ENCODE measurements around the gene SCP2.

SCP2 gene

DNA sequence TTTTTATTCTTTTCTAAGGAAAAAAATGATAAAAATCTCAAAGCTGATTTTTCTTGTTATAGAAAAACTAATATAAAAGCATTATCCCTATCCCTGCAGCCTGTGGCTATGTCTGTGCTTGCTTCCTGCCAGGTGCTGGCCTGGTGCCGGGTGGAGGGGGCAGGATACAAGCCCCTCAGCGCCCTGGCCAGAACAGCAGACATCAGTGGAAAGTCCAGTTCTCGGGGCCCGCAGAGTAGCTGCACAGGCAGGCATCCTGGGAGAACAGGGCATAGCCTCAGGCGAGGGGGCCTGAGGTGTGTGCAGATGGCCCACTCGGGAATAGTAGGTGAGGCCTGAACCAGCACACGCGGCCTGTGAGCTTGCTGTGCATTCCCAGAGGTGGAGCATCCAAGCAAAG is 158.3 kb downstream of the SCP2 start:
- DNase-seq = no peak

GRCh38 chr1:53086491-53087070 is 159.5 kb downstream of the SCP2 start:
- DNase-seq = no peak

DNA sequence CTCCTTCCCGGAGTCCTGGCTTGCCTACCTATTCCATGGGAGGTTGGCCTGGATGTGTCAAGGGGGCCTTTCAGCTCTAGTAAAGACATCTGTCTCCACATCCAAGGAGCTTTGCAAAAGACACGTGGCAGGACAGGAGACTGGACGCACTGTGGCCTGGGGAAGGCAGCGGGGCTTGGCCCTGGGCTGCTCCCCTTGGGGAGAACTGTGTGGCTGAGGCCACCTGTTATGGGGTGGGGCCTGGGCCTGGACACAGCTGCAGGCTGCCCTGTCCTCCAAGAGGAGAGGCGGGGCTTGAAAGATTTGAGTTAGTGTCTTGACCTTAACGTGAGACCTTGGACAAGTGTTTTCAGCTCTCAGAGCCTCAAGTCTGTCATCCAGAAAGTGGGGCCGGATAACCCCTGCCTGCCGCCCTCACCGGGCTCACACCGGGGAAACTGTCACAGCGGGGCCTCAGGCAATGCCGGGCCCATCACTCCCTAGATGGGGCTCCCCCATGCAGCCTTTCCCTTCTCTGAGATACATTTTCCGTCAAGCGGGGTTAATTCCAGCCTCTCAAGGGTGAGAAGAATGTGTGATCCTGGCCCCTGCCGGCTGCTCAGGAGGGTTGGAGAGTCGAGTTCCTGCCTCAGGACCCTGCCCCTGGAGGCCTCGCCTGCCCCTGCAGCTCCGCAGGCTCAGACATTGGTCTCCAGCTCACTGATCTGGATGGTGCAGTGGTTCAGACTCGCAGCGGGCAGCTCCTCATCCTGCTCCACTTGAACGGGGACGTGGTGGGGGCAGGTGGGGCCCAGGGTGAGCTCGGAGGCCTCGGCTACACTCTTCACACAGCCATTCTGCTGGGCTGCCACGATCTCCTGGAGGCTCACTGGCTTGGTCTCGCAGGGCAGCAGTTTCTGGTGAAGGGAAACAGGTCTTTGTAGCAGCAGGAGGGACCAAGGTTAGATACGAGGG is 160.5 kb downstream of the SCP2 start:
- no peak for DNase-seq

DNA sequence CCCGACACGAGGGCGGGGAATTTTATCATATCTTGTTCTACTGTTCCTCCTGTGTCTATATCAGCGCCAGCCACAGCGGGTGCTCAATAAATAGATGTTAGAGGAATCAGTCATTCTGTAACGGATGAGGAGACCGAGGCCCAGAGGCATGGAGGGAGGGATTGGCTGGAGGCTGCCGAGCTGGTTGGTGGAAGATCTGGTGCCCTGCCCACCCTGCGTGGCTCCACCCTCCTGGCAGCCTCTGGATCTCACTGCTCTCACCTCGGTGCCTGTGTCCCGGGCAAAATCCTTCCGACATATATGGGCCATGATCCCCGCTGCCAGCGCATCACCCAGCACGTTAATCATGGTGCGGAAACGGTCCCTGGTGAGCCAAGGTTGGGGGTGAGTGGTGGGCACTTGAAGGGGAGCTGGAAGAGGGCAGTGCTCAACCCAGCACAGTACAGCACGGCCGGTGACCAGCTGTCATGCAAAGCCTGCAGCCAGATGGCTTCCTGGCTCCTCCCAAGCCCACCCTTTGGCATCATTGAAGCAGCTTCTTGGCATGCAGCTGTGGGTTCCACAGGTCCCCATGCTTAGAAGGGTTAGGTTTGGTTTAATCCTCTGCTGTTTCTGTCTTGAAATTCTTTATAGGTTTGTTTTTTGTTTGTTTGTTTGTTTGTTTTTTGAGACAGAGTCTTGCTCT is 161.7 kb downstream of the SCP2 start:
- no peak for DNase-seq

GRCh38 chr1:53089478-53090226 is 162.6 kb downstream of the SCP2 start:
- no peak for DNase-seq

DNA sequence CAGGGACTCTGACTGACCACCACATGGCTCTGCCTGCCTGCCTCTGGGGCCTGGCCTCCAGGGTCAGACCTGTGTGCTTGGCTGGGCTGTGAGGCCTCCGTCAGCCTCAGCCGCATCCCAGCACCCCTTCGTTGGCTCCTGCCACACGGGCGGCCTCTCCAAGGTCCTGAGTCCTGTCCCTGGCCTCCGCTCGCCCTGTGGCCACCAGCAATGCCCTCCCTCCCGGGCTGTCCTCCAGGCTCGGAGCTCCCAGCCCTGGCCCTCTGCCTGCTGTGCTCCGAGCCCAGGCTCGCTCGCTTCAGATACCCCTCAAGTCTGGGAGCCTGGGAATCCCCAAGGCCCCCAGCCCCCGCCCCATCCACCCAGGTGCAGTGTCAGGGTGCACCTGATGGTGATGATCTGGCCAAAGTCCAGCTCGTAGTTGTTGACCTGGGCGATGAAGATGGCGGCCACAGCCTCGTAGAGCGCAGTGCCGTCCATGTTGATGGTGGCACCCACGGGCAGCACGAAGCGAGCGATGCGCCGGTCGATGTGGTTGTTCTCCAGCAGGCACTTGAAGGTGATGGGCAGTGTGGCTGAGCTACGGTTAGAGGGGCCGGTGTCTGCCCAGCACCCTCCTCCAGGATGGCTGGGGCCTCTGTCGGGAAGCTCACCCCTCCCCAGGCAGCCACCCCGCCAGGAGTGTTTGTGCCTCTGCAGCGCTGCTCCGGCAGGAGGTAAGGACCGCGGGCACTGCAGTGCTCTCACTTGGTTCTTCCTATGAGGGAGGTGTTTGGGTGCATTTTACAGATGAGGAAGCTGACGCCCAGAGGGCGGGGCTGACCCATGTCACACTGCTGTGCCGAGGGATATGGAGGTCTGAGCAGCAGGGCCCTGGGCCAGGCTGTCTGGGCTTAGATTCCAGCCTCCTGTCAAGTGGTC is 163.4 kb downstream of the SCP2 start:
- DNase-seq = peak; percentile 18

GRCh38 chr1:53091841-53092645 is 165.0 kb downstream of the SCP2 start:
- no peak for DNase-seq

DNA sequence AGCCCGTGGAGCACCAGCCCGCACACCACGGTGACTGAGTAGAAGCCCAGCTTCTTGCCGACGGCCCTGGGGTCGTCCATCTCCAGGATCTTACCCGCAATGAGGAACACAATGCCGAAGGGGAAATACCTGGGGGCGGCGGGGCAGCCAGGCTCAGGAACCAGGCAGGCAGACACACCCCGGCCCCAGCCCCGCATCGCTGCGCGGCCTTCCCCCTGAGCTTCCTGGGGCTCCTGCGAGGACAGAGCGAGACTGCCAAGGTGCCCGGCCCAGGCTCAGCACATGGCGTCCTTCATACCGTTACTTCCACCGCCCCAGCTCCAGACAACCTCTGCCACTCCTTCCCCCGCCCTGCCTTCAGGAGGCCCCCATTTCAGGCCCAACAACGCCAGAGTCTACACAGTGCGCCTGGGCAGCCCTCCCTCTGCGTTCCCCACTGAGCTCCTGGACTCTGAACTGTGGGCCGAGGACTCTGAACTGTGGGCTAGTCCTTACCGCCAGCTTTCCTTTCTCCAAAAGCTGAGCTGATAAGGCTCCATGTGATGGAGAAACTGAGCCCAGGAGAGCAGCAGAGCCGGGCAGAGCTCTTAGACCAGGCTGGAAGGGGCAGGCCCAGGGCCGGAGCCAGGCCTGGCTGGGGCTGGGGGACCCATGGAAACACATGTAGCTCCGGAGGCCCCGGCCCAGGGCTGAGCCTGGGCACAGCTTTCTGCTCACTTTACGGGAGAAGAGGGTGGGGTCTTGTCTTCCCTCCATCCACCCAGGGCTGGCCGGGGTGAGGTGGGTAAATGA is 165.8 kb downstream of the SCP2 start:
- no peak for DNase-seq

DNA sequence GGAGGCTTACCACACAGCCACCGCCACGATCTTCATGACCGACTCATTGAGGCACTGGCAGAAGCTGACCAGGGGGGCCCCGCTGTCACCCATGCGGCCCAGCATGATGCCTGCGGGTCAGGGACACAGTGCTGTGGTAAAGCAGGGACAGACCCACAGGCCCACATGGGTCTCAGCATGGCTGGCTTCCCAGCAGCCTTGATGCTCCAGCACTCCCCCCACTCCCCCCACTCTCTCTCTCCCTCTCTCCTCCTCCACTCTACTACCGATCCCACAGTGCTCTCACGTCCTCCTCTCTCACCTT is 166.3 kb downstream of the SCP2 start:
- no peak for DNase-seq

GRCh38 chr1:53093778-53094532 is 166.9 kb downstream of the SCP2 start:
- no peak for DNase-seq

- DNase-seq = no peak
Observed at GRCh38 chr1:53094533-53094919, 167.4 kb downstream of the SCP2 start.
